Psoas muscle (tissue), 8 donors: ENCODE data around the gene LAMA1. TPM values are rescaled to one million over a fixed set of nuclear protein-coding genes. Genes with fewer than 3 reads are reported as not detected.

Experiments
- ATAC-seq, 4 donors: fragments of 200-7000 bp; cut with Tn5 transposase; one replicate each; pipeline ENCODE4 v1.9.1; 2020; ENCODE audit warnings: moderate library complexity in 3 of 4, mild to moderate bottlenecking in 2 of 4
- DNase-seq, 2 donors: peaks; one replicate each; pipeline ENCODE4 v3.0.0-alpha.2; 2020
- H3K27ac ChIP-seq: fragments of 200-600 bp; one replicate; pipeline ENCODE4 v1.8.0; 2022
- H3K27me3 ChIP-seq, 3 donors: fragments of 200-600 bp in 1 of 3; one replicate each; pipeline versions ENCODE4 v1.6.1 to v1.8.0; 2013 to 2022; ENCODE audit warnings: low read length in 2 of 3, mild to moderate bottlenecking in 2 of 3, moderate library complexity in 1 of 3; ENCODE audit not compliant: insufficient read depth in 3 of 3
- H3K36me3 ChIP-seq, 2 donors: fragments of 200-600 bp in 1 of 2; one replicate each; pipeline versions ENCODE4 v1.6.1 to v1.8.0; 2013 to 2022; ENCODE audit warnings: low read depth in 1 of 2, mild to moderate bottlenecking in 1 of 2, moderate library complexity in 1 of 2; ENCODE audit not compliant: insufficient read depth in 1 of 2
- H3K4me1 ChIP-seq: fragments of 200-600 bp; one replicate; pipeline ENCODE4 v1.8.0; 2022
- H3K4me3 ChIP-seq: fragments of 200-600 bp; one replicate; pipeline ENCODE4 v1.8.0; 2022; ENCODE audit warnings: mild to moderate bottlenecking
- H3K9me3 ChIP-seq: fragments of 200-600 bp; one replicate; pipeline ENCODE4 v1.8.0; 2022
- WGBS, 3 donors: extraction: QIAGEN DNeasy Blood & Tissue Kit; methylation state at CpG; one replicate each; pipeline versions ENCODE4 v1.1.6 to v1.1.7; 2013; 5-methylcytosine and 5-hydroxymethylcytosine counted together
- intact Hi-C, 2 donors: fragments of 100-400 bp; cut with DNase I; formaldehyde crosslinking; loops; one replicate each; pipeline versions ENCODE4 v1.11.0 to v1.14.2; 2022
- polyA plus RNA-seq, 3 donors: library from polyadenylated mRNA; stranded (reverse); fragments of 200-250 nt; gene quantifications; one replicate each; pipeline ENCODE4 v1.2.3, GENCODE V29; 2013
- total RNA-seq, 4 donors: library from RNA; stranded (reverse); fragmentation: NEBNext Ultra II Directional in 2 of 4; extraction: Animal tissue kit (Norgen Biotek cat#: 25700) in 2 of 4; gene quantifications; one replicate each; pipeline versions ENCODE4 v1.2.1 to v1.2.4, GENCODE V29; 2021 to 2023
- TF ChIP-seq, protein P1 (sequence below): fragments of 200-600 bp; IDR thresholded peaks from one replicate; pipeline ENCODE4 v1.8.0; 2022; ENCODE audit warnings: antibody characterized with exemption
- donor health status: healthy with polysubstance abuse.
- donor health status: DM: no; HTN: no; CAD: no; lungs with moderate emphysema.
- donor health status: Bipolar disorder and iron deficiency.
- donor health status: healthy.
- donor health status: DM: yes; HTN: yes; CAD: no.
- donor health status: DM: no; HTN: no; CAD: no.
- donor health status: DM: no; HTN: no; CAD: no.
- donor health status: DM: yes; HTN: yes; CAD: no.

The LAMA1 gene
- total and polyA plus RNA-seq, 7 donors: 0.04 to 2.6 (median 0.11) TPM; not detected in 1

DNA sequence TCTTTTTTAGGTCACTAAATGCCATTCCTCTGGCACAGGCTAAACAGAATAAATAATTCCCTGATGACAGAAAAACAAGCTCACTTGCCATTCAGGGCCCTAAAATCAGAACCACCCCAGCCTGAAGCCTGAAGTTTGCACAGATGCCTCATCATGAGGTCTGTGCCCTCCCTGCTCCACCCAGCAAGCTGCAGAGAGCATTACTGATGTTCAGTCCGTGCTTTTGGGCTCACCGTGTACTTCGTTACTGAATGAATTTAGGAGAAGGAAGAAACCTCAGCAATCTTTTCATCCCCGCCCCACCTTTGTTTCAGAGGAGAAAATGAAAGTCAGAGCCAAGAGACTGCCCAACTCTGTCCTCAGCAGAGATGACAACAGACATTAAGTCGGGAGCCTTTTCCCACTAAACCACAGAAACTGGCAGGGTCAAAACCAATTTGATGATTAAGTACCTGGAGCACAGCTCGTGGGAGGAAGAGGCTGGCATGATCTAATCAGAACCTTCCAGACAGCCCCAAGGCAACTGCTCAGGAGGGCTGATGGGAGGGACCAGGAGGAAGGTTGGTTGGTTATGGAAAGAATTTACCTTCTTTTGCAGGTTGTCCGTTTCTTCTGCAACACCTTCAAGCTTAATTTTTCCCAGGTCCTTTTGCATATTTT is 122.7 kb downstream of the LAMA1 start:
- Histone ChIP-seq H3K9me3 (no peaks in the 10 kb centered on the region), H3K4me1 (no peaks in the 10 kb centered on the region), H3K4me3 (no peak overlapping the region), H3K36me3 (no peaks in the 10 kb centered on the region), H3K27me3 (peaks cover 0 to 2% (median 0%) of the 10 kb centered on the region in 3 donors), H3K27ac (no peak overlapping the region)
- TF ChIP-seq, protein P1, sequence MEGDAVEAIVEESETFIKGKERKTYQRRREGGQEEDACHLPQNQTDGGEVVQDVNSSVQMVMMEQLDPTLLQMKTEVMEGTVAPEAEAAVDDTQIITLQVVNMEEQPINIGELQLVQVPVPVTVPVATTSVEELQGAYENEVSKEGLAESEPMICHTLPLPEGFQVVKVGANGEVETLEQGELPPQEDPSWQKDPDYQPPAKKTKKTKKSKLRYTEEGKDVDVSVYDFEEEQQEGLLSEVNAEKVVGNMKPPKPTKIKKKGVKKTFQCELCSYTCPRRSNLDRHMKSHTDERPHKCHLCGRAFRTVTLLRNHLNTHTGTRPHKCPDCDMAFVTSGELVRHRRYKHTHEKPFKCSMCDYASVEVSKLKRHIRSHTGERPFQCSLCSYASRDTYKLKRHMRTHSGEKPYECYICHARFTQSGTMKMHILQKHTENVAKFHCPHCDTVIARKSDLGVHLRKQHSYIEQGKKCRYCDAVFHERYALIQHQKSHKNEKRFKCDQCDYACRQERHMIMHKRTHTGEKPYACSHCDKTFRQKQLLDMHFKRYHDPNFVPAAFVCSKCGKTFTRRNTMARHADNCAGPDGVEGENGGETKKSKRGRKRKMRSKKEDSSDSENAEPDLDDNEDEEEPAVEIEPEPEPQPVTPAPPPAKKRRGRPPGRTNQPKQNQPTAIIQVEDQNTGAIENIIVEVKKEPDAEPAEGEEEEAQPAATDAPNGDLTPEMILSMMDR: no peak
- no peak for ATAC-seq
- DNase-seq: no peak
- intact Hi-C loops: no loop called here
- 52 to 72% (median 66%) methylated on average over 7 of the region's 7 CpGs for WGBS, 3 donors

DNA sequence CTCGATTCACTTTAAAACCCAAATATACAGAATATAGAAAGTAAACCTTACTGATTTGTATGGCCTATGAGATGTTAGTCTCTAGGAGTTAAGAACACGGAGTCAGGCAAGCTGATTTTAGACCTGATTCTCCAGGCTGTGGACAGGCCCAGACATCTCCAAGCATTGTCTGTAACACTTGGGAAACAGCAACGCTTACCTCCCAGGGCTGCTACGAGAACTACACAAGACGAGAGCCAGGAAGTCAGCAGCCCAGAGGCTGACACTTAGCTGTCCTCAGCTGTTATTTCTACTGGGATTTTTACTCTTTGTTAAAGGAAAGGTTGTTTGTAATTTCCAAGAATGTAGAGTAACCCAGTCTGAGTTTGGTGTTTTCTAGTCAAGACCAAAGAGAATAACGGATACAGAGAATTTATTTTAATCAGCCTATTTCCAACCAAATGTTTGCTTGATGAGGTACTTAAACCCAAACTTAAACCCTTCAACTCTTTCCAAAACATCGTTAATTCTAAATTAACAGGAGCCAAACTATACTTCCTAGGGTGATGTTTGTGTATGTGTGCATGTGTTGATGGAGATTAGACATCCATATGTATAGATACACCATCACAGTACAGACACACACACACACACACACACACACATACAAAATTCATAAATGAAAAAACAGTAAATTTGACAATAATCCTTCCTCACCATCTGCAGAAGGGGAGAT is 123.4 kb downstream of the LAMA1 start:
- 65 to 75% (median 67%) methylated on average over 7 of the region's 7 CpGs for WGBS, 3 donors
- H3K4me1 ChIP-seq: no peaks in the 10 kb centered on the region
- no peak for DNase-seq
- H3K27ac ChIP-seq: no peak overlapping the region
- no peaks in the 10 kb centered on the region for H3K9me3 ChIP-seq
- no peaks in the 10 kb centered on the region for H3K27me3 ChIP-seq
- no peak overlapping the region for H3K4me3 ChIP-seq
- intact Hi-C loops: no loop called here
- TF ChIP-seq, protein P1: no peak
- H3K36me3 ChIP-seq: no peaks in the 10 kb centered on the region
- no peak for ATAC-seq

DNA sequence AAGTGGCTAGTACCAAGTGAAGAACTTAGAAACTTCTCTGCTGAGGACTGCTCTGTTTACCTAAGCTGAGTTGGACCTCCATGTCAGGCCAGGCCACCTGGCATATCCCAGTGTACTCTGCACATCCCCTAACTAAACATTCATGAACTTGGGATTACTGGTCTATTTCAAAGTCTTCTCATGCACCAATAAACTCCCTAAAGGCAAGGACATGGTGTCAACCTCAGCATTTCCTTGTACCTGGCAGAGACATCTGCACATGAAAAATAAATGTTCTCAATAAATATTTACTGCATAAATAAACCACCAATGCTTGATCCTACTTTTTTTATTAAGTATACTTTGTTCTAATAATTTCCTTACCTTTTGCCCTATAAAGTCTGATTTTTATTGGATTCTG is 124.8 kb downstream of the LAMA1 start:
- no peaks in the 10 kb centered on the region for H3K4me1 ChIP-seq
- H3K9me3 ChIP-seq: no peaks in the 10 kb centered on the region
- intact Hi-C loops: no loop called here
- ATAC-seq (no peak), DNase-seq (no peak)
- H3K4me3 ChIP-seq: no peak overlapping the region
- H3K36me3 ChIP-seq: no peaks in the 10 kb centered on the region
- TF ChIP-seq, protein P1: no peak
- H3K27me3 ChIP-seq: no peaks in the 10 kb centered on the region
- H3K27ac ChIP-seq: no peak overlapping the region

DNA sequence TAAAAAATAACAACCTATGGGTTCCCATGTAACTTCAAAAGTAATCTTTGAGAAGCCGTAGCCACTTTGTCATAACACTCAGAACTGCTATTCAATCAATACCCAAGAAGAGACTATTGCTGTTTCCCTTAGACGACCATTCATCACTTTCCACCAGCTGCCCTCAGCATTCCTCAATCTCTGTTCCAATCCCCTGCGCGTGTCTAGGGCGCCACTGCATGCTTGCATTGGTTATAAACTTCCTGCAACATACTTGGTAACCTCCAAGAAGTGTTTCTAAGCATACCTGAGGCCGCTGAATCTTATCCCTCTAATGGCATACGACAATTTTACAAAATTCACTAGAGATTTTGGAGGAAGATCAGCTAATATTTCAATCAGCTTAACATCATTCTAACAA is 134.2 kb downstream of the LAMA1 start:
- WGBS, 3 donors: 71 to 86% (median 76%) methylated on average over 7 of the region's 7 CpGs

More for the DNA sequence above, 134.2 kb downstream of the LAMA1 start:
- intact Hi-C loops: no loop called here
- DNase-seq: no peak
- Histone ChIP-seq H3K4me3 (no peak overlapping the region), H3K27ac (no peak overlapping the region), H3K36me3 (no peaks in the 10 kb centered on the region), H3K27me3 (no peaks in the 10 kb centered on the region), H3K9me3 (no peaks in the 10 kb centered on the region), H3K4me1 (no peaks in the 10 kb centered on the region)
- TF ChIP-seq, protein P1: no peak
- ATAC-seq: no peak
